ENCODE data around the gene TSPEAR. TPM values are rescaled to one million over a fixed set of nuclear protein-coding genes. Genes with fewer than 3 reads are reported as not detected.
A peak's percentile ranks its signal among the peaks of the same experiment; 100 is the strongest.
"Not testable (repeated sequence)": the region's sequence is repeated elsewhere in the genome, so short reads cannot be mapped to it uniquely, and the experiment has no call there.

TSPEAR gene
- total RNA-seq, 4 donors from 2014 or later, result 0.18 to 0.69 (median 0.51) TPM; not detected in 1

DNA sequence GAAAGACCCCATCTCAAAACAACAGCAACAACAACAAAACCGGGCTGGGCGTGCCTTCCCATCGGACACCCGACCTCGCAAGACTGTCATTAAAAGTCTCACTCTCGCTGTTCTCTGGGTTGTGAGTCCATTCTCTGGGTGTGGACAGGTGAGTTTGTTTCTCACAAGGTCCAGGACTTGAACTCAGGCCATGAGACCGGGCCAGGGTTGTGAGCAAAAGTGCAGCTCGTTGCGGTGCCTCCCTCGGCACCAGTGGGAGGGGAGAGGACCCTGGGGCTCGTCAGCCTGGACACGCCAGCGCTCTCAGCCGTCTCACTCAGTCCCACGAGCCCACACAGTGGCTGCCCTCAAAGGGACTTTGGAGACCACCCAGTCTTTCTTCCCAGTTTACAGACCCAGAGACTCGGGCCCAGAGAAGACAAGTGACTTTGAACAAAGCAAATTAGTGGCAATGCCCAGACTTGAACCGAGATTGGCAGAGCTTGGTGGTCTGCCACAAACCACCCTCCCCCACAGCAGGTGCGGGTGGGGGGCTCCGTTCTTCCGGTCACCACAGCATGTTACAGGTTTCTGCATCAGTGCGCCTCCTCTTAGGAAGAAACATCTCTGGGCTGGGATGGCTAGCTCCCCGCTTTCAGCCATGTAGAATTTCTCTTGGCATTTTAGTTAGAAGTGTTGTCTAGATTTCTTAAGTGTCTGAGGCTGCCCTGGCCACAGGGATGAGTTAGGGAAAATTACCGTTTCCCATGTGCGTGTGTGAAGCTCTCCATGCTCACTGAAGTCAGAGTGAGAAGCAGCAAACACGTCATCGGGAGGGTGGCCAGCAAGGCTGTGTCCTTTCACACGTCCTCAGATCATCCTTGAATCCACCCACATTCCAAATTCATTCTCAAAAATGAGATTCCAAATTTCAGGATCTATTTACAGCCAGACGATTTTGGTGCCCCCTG, 227.8 kb downstream of the TSPEAR start:
- no peak for DNase-seq
- H3K27ac ChIP-seq, result no peak overlapping the region
- intact Hi-C loops (cut with DNase I; ENCODE audit: low total_unique reads), result no loop called here
- no peaks in the 10 kb centered on the region for H3K9me3 ChIP-seq
- H3K27me3 ChIP-seq, result no peaks in the 10 kb centered on the region
- no peak overlapping the region for H3K4me3 ChIP-seq
- no peaks in the 10 kb centered on the region for H3K36me3 ChIP-seq
- no peak for TF ChIP-seq POLR2A (IDR thresholded peaks at IDR 0.05)
- TF ChIP-seq, protein P1, sequence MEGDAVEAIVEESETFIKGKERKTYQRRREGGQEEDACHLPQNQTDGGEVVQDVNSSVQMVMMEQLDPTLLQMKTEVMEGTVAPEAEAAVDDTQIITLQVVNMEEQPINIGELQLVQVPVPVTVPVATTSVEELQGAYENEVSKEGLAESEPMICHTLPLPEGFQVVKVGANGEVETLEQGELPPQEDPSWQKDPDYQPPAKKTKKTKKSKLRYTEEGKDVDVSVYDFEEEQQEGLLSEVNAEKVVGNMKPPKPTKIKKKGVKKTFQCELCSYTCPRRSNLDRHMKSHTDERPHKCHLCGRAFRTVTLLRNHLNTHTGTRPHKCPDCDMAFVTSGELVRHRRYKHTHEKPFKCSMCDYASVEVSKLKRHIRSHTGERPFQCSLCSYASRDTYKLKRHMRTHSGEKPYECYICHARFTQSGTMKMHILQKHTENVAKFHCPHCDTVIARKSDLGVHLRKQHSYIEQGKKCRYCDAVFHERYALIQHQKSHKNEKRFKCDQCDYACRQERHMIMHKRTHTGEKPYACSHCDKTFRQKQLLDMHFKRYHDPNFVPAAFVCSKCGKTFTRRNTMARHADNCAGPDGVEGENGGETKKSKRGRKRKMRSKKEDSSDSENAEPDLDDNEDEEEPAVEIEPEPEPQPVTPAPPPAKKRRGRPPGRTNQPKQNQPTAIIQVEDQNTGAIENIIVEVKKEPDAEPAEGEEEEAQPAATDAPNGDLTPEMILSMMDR (IDR thresholded peaks at IDR 0.05), result no peak
- H3K4me1 ChIP-seq, result no peaks in the 10 kb centered on the region

DNA sequence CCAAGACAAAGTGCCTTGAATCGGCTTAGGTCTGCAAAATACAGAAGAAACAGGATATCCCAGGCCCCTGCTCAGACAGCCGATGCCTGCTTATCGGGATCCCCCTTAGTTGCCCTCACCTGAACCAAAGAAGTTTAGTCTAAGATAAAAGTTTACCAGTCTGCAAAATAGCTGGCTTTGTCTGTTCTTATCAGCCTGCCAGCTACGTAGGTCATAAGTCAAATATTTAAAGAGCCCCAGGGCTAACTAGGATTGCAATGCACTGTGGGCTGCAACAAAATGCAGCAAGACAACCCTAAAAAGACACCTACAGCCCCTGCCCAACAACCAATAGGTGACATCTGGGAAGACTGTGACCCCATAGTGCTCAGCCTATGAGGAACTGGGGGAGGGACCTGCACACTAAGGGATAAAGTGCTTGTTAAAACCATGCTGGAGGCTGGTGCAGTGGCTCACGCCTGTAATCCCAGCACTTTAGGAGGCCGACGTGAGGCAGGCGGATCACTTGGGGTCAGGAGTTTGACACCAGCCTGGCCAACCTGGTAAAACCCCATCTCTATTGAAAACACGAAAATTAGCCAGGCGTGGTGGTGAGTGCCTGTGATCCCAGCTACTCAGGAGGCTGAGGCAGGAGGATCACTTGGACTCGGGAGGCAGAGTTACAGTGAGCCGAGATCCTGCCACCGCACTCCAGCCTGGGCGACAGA, 228.6 kb downstream of the TSPEAR start:
- Histone ChIP-seq H3K4me3 (no peak overlapping the region), H3K27me3 (no peaks in the 10 kb centered on the region), H3K27ac (no peak overlapping the region), H3K4me1 (no peaks in the 10 kb centered on the region), H3K36me3 (no peaks in the 10 kb centered on the region), H3K9me3 (no peaks in the 10 kb centered on the region)
- no peak for TF ChIP-seq POLR2A (IDR thresholded peaks at IDR 0.05)
- TF ChIP-seq, protein P1 (IDR thresholded peaks at IDR 0.05), result no peak
- intact Hi-C loops (cut with DNase I; ENCODE audit: low total_unique reads), result no loop called here
- no peak for DNase-seq

DNA sequence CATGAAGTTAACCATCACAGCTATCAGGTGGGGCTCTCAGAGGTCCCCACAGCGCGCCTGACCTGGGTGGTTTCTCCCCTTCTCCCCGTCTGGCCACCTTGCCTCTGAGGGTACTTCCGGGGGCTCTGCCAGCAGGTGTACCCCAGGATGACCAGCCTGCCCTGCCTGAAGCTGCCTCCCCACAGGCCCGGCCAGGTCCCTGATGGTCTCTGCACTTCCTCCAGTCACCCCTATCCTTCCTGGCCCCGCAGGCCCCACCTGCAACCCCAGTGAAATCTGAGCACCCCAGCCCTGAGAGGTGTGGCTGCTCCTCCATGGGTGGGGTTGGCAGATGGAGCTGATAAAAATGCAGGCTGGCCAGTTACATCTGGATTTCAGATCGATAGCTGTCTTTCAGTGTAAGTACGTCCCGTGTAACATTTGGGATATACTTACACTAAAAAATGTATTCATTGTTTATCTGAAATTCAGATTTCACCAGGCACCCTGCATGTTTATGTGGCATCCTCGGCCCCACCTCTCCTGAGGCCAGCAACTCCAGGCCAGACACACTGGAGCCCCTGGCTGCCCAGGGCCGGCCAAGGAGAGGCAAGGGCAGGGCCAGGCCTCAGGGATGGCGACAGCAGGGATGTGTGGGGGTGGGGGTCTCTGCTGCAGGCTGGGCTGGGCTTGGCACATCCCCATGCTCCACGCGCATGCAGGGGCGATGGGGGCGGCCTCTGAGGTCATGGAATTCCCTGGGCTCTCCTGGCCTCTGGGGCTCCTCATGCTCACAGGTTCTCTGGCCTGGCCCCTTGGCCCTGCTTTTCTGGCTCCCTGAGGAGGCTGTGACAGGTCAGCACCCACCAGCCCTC, 230.9 kb downstream of the TSPEAR start:
- intact Hi-C loops (cut with DNase I; ENCODE audit: low total_unique reads), result no loop called here
- no peaks in the 10 kb centered on the region for H3K4me1 ChIP-seq
- no peak for TF ChIP-seq POLR2A (IDR thresholded peaks at IDR 0.05)
- TF ChIP-seq, protein P1 (IDR thresholded peaks at IDR 0.05), result no peak
- no peak for DNase-seq
- no peaks in the 10 kb centered on the region for H3K36me3 ChIP-seq
- H3K27me3 ChIP-seq, result no peaks in the 10 kb centered on the region
- H3K9me3 ChIP-seq, result no peaks in the 10 kb centered on the region
- no peak overlapping the region for H3K4me3 ChIP-seq
- H3K27ac ChIP-seq, result no peak overlapping the region

DNA sequence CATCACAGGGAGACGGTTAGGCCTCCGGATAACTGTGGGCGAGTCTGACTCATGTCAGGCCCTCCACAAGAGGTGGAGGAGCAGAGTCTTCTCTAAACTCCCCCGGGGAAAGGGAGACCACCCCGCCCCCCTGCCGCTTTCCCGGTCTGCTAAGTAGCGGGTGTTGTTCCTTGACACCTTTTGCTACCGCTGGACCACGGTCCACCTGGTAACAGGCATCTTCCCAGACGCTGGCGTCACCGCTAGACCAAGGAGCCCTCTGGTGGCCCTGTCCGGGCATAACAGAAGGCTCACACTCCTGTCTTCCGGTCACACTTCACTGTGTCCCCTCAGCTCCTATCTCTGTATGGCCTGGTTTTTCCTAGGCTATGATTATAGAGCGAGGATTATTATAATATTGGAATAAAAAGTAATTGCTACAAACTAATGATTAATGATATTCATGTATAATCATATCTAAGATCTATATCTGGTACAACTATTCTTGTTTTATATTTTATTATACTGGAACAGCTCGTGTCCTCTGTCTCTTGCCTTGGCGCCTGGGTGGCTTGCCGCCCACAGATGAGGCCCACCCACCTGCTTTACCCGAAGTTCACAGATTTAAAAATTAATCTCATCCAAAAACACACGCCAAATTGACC, 231.7 kb downstream of the TSPEAR start:
- H3K4me3 ChIP-seq; H3K27me3 ChIP-seq; H3K4me1 ChIP-seq; H3K27ac ChIP-seq; H3K36me3 ChIP-seq; intact Hi-C loops (cut with DNase I; ENCODE audit: low total_unique reads); H3K9me3 ChIP-seq: not testable (repeated sequence)
- DNase-seq, result peak in 1 of 2 donors; percentile 30
- TF ChIP-seq, protein P1 (IDR thresholded peaks at IDR 0.05), result peak; percentile 26 to 34 (median 29)
